NK-92 (cell line): ENCODE data around the gene CLEC16A.

ENCODE experiments used
- DNase-seq: peaks from one replicate; lab custom pipeline; 2025; ENCODE audit not compliant: unreplicated experiment; lab: John Stamatoyannopoulos, UW

Gene CLEC16A

DNA sequence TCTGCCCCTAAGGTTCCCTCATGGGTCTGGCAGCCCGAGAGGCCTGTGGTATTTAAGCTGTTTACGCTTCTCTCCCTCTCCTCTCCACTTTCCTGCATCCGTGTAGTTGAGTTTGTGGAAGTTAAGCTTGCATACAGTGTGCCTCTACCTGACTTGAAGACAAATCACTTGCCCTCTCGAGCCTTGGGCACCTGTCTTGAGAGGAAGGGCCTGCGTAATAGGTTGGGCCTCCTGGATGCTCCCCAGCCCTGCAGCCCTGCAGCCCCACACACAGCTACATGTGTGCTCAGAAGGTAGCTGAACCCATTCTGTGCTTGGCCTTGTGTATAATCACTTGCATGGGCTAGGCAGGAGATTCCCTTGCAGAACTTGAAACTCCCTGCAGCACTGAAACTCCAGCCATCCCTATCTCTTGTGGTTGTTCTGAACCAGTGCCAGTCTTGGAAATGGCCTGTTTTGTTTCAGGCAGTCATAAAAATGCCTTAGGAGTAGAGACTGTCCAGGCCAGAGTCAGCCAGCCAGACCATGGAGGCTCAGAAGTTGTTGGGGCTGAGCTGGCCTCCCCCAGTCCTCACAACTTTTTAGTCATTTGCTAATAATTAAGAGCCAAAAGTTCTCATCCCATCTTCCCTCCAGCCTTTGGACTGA lies 134.6 kb downstream of the CLEC16A start:
- no peak for DNase-seq

DNA sequence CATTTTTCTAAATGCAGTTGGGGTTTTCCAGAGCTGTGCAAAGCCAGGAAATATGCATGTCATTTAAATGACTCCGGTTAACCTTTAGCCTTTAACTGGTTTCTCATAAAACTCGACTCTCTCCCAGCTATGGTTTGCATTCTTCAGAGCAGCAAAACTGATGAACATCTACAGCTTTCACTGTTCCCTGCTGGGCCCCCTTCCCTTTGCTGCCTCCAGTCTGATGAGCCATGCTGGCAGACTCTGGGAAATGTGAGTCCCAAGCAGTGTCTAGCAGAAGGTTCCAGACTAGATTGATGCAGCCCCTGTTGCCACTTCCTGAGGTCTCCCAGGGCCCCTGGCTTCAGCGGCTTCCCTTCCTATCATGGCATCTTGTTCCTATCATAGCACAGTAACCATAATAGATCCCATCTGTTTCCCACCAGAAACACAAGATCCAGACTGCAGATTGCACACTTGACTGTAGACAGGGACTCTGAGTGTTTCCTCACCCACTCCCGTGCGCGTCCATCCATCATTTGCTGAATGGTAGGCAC lies 135.4 kb downstream of the CLEC16A start:
- DNase-seq, result no peak

DNA sequence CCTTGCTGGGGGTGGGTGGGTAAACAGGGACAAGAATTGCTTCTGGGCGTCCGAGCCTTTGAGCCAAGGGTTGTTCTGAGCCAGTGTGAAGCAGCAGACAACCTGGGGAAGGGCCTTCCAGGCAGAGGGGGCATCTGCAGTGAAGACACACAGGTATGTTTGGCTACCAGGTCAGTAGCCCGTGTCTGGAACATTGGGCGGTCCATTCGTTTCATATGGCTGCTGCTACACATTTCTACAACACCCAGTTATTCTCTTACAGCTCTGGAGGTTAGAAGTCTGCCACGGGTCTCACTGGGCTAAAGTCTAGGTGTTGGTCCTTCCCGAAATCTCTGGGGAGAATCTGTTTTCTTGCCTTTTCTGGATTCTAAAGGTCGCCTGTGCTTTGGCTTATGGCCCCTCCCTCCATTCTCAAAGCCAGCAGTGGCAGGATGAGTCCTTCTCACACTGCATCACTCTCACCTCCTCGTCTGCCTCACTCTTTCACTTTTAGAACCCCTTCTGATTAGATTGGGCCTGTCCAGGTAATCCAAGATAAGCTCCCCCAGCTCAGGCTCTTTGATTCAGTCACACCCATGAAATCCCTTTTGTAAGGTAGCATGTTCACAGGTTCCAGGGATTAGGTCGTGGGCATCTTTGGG lies 136.1 kb downstream of the CLEC16A start:
- no peak for DNase-seq

DNA sequence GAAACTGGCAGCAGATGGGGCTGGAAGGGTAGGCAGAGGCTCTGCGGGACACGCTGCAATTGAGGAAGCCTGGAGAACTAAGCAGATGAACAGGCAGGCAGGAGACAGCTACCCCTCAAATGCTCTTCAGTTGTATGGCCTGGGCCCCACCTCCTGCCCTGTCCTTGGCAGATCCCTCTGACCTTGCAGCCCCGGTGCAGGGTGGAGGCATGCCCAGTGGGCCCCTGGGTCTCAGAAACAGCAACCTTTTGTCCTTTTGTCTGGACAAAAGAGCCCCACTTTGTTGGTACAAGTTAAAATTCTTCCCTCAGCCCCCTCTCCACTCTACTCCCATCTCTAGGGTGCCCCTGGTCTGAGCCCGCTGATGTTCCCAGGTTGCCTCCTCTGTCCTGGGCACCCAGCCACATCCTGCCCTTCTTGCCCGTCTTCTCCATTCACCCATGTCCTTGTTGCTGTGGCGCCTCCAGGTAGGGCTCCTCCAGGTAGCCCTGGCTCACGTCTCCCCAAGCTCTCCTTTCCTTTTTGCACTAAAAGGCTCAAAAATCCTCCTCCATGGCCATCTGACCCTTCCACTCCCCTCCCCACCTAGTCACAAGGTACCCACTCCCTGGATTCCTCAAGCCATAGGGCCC lies 136.8 kb downstream of the CLEC16A start:
- DNase-seq, result no peak

DNA sequence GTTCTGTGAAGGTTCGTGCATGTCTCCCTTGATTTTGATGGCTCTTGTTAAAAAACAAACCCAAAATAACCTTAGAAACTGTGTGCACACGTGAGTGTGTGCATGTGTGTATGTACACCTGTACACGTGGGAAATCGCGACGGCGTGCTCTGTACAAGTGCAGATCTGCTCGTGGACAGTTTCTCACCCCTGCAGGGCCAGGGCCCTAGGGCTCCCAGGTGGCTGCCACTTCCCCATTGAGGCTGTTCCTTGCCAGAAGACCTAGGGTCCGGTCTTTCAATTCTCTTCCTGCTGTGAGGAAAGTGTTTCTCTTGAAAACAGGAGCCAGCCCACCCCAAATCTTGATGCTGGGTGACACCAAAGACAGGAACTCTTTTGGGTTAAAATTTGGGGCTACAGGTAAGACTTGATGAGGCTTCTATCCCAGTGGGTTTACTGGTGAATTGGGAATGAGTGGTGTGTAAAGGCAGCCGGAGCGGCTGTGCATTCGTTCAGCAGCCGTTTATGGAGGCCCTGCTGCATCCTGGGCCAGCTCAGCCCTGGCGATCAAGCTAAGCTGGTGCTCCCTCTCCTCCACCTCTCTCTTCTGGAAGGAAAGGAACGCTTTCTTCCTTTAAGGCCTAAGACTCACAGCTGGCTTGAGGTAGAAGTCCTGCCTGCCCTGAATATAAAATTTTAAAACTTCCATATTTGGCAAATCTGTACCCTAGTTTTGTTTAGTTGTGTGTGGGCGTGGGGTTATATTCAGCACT lies 137.9 kb downstream of the CLEC16A start:
- DNase-seq, result no peak

DNA sequence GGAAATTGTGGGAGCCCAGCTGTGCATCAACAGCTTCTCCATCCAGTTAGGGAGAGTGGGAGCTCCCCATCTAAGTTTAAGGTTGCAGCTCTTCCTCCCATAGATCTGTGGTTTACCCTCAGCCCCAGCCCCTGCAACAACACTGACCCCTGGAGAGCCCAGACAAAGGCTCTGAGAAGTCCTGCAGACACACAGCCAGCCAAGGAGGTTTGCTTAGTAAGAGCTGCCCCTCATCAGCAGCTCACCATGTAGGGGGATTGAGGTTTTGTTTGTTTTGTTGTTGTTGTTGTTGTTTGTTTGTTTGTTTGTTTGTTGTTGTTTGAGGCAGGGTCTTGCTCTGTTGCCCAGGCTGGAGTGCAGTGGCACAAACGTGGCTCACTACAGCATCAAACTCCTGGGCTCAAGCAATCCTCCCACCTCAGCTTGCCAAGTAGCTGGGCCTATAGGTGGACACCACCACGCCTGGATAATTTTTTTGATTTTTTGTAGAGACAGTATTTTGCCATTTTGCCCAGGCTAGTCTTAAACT lies 138.6 kb downstream of the CLEC16A start:
- no peak for DNase-seq

DNA sequence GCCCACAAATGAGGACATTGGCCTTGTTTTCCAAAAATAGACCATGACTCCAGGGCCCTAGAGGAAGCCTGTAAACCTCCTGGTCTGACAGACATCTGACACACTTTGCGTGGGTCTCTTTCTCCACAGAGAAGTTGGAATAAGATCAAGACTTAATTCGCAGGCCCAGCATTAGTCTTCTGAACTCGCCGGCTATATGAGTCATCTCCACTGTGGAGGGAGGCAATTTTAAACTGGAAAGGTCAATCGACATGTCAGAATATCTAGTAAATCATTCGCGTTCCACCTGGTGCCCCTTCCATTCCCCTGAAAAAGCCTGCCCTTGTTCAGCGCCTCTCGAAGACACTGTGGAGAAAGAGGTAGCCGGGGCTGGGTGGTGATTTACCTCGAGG lies 140.1 kb downstream of the CLEC16A start:
- no peak for DNase-seq

DNA sequence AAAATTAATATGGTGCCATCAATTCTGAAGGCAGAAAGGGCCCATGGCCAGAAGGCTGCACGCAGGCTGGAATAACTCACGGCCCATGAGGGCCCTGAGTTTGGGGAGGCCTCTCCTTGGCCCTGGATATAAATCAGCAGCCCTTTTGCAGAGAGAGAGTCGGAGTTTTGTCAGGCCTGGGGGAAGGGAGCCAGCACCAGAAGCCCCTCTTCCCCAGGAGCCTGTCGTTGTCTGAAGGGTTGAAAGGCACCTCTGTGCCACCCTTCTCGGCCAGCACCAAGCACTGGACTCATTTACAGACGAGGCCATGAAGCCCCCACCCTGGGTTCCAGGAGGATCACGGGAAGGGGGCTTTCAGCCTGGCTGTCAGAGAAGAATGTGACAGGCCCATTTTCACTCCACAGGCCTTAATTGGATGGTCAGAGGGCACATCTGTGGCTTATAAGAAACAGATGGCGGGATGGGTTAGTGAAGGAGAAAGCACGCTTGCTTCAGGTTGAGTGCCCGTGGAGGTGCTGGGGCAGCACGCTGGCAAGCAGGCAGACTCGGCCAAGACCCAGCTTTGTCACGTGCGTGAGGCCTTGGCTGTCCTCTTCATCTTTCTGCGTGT lies 140.6 kb downstream of the CLEC16A start:
- no peak for DNase-seq

DNA sequence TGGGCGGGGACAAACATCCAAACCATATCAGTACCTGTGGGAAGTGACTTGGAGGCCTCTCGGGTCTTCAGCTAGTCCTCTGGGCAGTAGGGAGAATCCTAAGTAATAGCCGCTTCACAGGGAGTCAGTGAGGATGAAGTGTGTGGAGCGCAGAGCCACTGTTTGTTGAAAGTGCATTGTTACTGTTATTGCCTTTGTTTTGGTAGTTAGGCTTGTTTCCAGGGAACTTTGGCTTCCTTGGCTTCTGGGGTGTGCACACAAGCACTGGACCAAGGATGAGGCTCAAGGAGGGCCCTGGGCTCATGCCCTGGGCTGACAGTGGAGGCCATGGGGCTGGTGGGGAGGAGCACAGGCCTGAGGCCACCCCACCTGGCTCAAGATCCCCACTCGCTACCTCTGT lies 141.6 kb downstream of the CLEC16A start:
- DNase-seq, result no peak

DNA sequence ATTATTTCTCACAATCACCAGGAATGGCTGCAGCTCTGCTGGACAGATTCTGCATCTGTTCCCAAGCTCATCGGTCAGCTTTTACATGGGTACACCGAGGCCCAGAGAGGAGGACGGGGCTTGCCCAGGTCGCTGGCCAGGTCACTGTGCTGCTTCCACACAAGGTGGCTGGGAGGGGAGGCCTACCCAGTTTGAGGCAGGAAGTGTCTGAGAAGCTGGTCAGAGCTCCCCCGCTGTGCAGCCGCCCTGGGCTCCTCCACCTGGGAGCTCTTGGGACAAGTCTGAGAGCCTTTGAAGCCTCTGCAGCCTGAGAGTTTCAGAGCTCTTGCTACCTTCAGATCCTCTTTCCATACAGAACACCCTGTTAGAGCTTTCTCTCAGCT lies 143.3 kb downstream of the CLEC16A start:
- no peak for DNase-seq

DNA sequence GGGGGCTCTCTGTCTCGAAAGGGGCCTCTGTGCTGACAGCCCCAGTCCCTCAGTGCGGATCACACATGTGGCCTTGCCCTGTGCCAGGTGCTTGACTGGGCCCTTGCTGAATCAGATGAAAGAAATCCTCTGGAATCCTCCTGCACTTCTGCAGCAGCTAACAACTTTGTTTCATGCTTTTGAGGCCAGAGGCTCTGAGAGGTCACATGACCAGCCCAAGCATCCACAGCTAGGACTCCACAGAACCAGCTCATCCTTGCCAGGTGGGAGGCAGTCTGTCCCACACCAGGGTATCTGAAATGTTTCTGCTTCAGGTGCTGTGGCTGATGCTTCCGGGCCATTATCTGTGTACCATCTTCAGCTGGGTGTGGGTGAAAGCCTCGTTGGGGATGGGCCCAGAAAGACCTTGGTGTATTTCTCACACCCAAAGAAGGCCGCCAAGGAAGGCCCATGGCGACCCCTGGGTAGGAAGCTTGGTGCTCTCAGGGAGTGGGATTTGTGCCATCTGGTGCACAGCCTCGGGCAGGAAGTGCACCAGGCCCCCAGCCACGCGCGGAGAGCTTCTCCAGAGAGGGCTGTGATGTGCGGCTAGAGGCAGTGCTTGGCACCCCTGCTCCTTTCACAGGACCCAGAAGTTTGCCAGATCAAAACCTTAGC lies 143.8 kb downstream of the CLEC16A start:
- no peak for DNase-seq

DNA sequence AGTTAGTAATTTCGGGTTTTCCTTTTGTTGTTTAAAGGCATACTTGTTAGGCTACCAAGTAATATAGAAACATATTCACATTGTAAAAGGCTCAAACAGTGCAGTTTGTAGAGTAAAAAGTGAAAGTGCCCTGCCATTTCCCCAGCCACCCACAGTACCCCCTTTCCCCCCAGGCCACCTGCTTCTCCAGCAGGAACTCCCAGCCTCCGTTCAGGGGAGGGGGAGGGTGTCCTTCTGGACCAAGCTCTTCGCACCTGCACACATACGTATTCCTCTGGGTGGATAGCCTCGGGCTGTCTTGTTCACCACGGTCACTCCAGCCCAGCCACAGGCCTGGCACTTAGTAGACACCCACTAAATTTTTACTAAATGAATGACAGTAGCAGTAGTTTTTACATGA lies 144.5 kb downstream of the CLEC16A start:
- no peak for DNase-seq

DNA sequence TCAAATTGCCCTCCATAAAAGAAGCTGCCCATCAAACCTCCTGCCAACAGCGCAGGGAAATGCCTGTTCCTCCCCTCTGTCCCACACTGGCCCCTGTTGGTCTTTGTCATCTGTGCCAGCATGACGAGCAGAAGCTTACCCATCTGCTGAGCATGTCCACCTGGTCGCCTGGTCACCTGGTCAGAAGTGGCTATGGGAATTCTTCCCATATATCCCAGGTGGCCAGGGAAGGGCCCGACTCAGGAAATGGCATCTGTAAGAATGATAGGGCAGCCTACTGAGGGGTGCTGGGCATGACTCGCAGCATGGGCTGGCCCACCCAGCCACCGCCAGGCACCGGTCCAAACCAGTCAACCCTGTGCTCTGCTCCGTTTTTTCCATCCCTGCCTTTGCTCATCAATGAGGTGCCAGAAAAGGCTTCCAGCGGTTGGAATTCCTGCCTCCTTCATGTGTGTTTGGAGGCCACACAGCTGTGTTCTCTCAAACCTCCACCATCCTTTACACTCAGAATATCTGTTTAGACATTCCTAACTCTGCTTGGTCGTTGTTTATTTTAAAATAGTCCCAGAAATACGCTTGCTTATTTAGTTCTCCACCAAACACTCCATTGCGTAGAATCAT lies 145.2 kb downstream of the CLEC16A start:
- DNase-seq, result no peak

DNA sequence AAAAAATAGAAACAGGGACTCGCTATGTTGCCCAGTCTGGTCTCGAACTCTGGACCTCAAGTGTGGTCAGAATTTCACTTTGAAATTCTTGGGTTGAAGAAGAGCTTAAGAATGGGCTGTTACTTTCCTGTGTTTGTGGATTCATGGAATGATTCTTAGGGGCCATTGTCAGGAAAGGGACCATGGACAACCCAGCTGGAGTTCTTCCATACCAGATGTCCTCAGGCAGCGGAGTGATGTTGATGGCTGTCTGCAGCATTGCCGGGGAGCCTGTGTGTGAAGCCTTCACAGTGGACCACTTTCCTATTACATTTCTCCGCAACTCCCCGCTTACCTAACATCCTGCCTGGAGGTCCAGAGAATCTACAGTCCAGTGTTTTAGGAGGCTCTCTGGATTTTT lies 145.9 kb downstream of the CLEC16A start:
- no peak for DNase-seq

DNA sequence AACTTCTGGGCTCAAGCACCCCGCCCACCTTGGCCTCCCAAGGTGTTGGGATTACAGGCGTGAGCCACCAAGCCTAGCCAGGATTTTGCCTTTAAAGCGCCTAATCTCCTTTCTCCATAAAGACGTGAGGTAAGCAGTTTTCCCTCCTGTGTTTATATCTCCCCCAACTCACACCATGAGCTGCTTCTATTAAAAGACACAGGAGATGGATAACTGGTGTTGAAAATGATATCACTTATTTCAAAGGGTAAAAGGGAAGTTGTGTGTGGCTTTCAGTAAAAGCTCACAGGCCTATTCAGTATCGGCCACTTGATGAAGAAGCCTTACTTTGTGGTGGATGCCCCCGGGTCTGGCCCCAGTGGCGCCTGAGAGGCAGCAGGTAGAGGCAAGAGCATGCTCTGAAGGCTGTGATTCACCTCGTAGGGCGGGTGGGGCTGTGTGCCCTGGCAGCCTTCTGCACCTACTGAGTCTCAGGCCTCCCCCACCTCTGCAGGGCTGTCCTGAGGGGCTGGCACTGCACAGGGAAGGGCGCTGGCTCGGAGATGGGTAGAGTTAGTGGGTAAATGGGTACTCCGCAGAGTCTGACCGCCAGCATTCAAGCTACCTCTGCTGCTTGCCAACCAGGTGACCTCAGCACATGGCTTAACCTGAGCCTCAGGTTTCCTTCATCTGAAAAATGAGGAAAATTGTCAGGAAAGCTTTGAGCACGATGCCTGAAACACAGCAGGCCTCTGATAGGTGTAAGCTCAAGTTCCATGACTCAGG lies 146.8 kb downstream of the CLEC16A start:
- DNase-seq, result no peak

DNA sequence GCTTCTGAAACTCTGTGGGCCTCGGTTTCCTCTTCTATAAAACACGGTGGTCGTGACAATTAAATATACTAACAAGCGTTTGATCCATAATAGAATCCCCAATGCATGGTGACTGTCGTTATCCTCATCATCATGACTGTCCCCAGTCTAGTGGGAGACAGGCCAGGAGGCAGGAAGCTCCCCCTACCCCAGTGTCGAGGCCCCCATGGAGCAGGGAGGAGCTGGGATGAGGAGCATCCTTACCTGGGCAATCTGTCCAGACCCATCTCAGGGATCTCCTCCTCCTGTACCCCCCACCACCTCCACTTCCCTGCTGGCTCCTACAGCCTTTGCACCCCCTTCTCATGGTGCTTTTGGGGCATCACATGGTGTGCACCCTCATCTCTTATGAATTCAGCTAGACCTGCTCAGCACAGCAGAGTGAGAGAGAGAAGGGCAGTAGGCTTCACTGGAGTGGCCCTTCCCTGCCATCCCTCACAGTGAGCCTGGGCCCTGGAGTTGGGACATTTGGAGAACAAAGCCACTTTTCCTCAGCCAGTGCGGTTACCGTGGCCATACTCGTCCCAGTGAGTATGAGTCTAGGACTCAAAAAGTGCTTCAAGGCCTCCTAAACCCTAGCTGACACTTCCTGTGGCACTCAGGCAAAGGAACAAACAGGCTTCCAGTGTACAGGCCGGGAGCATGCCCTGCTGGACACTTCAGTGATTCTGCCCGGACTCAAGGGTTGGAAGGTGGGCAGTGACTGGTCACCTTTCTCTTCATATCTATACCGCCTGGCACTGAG lies 148.6 kb downstream of the CLEC16A start:
- DNase-seq, result no peak

DNA sequence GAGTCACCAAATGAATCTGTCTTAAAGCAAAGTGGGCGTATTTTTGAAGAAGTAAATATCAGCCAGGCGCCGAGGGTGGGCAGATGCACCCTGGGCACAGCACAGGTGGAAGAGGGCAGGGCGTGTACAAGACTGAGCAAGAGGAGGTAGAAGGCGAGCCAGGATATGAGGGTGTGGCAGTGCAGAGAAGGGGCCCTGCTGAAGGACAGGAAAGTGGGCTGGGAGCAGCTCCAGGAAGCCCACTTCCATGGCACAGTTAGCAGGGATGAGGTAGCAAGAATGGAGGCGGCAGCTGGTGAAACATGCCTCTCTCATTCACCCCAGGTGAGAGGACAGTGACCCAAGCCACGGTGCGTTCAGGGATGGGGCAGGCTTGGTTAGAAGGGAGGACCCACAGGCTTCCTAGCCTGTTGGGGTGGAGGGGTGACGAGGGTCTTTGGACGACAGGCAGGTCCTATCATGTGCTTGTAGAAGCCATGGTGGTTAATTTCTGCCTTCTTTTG lies 149.3 kb downstream of the CLEC16A start:
- DNase-seq, result no peak

DNA sequence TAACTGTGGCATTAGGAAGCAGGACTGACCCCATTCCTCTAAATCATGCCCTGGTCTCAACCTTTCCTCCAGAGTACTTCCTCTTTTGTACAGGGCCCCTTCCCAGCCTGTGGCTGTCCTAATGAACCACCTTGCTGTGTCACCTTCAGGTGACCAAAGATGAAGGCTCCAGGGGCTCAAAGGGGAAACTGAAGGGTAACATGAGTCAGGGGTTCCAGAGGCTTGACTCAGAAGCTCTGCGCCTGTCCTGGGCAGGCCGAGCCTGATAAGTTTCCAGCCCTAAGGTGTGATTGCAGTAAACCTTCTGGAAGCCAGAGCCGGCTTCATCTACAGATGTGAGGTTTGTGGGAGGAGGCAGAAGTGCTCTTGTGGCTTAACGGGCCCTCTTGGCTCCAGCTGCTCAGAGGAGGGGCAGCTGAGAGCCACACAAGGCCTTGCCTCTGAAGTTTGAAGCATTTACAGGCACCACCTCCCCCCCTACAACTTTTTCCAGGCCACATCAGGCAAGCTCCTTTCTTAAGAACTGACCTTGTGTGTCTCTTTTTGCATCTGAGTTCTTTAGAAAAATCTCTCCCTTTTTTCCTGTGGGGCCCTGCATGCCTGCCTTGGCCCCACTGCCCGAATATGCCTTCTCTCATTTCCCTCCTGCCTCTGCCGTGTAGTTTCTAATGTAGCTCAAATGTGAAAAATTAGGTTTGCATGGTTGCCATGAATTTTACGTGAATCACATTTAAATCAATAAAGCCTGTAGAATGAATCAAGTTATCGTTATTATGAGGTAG lies 149.9 kb downstream of the CLEC16A start:
- no peak for DNase-seq
